Hepatocyte (in vitro differentiated cells): ENCODE measurements around the gene TUBB1. TPM values are rescaled to one million over a fixed set of nuclear protein-coding genes. Genes with fewer than 3 reads are reported as not detected.

ENCODE experiments used
- DNase-seq: peaks from one replicate; pipeline ENCODE4 v3.0.0-alpha.2; 2016; ENCODE audit warnings: low spot score
- H2AFZ ChIP-seq: fragments of 200-600 bp; sonication (generic); 2 replicates; pipeline ENCODE4 v1.6.0; 2016; ENCODE audit warnings: antibody characterized with exemption, mild to moderate bottlenecking
- H3K27ac ChIP-seq: fragments of 200-600 bp; sonication (generic); 2 replicates; pipeline ENCODE4 v1.5.1; 2016; ENCODE audit warnings: mild to moderate bottlenecking
- H3K27me3 ChIP-seq: fragments of 200-600 bp; sonication (generic); 2 replicates; pipeline ENCODE4 v1.6.1; 2016
- H3K36me3 ChIP-seq: fragments of 200-600 bp; sonication (generic); replicated peaks from 2 replicates; pipeline ENCODE4 v1.5.1; 2016; ENCODE audit warnings: low read depth; ENCODE audit not compliant: insufficient read depth
- H3K4me1 ChIP-seq: fragments of 200-600 bp; sonication (generic); 2 replicates; pipeline ENCODE4 v1.5.1; 2016; ENCODE audit warnings: mild to moderate bottlenecking, moderate library complexity; ENCODE audit not compliant: insufficient read depth
- H3K4me2 ChIP-seq: fragments of 200-600 bp; sonication (generic); 2 replicates; pipeline ENCODE4 v1.6.0; 2016
- H3K4me3 ChIP-seq: fragments of 200-600 bp; sonication (generic); 2 replicates; pipeline ENCODE4 v1.5.1; 2016; ENCODE audit warnings: mild to moderate bottlenecking
- H3K79me2 ChIP-seq: fragments of 200-600 bp; sonication (generic); 2 replicates; pipeline ENCODE4 v1.6.0; 2017; ENCODE audit warnings: mild to moderate bottlenecking
- H3K9me2 ChIP-seq: fragments of 200-600 bp; sonication (generic); replicated peaks from 2 replicates; pipeline ENCODE4 v1.6.0; 2017; ENCODE audit warnings: mild to moderate bottlenecking; ENCODE audit not compliant: insufficient read depth
- H3K9me3 ChIP-seq: fragments of 200-600 bp; sonication (generic); 2 replicates; pipeline ENCODE4 v1.5.1; 2016; ENCODE audit warnings: low read depth, mild to moderate bottlenecking
- H4K20me1 ChIP-seq: fragments of 200-600 bp; sonication (generic); 2 replicates; pipeline ENCODE4 v1.6.0; 2016; ENCODE audit warnings: mild to moderate bottlenecking; ENCODE audit not compliant: insufficient read depth, poor library complexity, severe bottlenecking
- CTCF ChIP-seq: fragments of 200-600 bp; sonication (generic); IDR thresholded peaks from 2 replicates; pipeline ENCODE4 v1.5.1; 2016; ENCODE audit warnings: antibody characterized with exemption, mild to moderate bottlenecking; ENCODE audit not compliant: poor library complexity
- EZH2 ChIP-seq: fragments of 200-600 bp; sonication (generic); IDR thresholded peaks from 2 replicates; pipeline ENCODE4 v1.6.1; 2016; ENCODE audit warnings: antibody characterized with exemption, mild to moderate bottlenecking, borderline replicate concordance
- EZH2phosphoT487 ChIP-seq: fragments of 200-600 bp; sonication (generic); IDR thresholded peaks from one replicate; pipeline ENCODE4 v1.6.1; 2018; ENCODE audit warnings: antibody characterized with exemption, mild to moderate bottlenecking, low read depth, moderate library complexity; ENCODE audit not compliant: unreplicated experiment, severe bottlenecking
- WGBS: methylation state at CpG from one replicate; pipeline ENCODE4 v1.1.6; 2016; ENCODE audit warnings: low lambda C conversion rate; ENCODE audit errors: missing lambda C conversion rate; 5-methylcytosine and 5-hydroxymethylcytosine counted together
- polyA plus RNA-seq: library from polyadenylated mRNA; unstranded; fragments of >200 nt; fragmentation: Nextera tagmentation; extraction: Ambion mirVana; gene quantifications from 2 replicates; pipeline ENCODE4 v1.2.1, GENCODE V29; 2016
- total RNA-seq: library from RNA; depleted of rRNA; stranded (reverse); fragments of >200 nt; gene quantifications from 2 replicates; pipeline ENCODE4 v1.2.3, GENCODE V29; 2014

The TUBB1 gene
- total and polyA plus RNA-seq, 2 experiments from 2014 or later = 0.05 to 0.10 TPM

- Histone ChIP-seq H2AFZ (no peak overlapping the region), H3K9me3 (no peaks in the 10 kb centered on the region), H3K4me3 (no peak overlapping the region), H3K27ac (no peak overlapping the region), H3K4me1 (peaks cover 4% of the 10 kb centered on the region), H3K36me3 (no peaks in the 10 kb centered on the region), H3K9me2 (no peaks in the 10 kb centered on the region), H3K27me3 (no peaks in the 10 kb centered on the region), H4K20me1 (no peaks in the 10 kb centered on the region), H3K79me2 (no peaks in the 10 kb centered on the region), H3K4me2 (no peak overlapping the region)
- WGBS = 96% methylated on average over 3 of the region's 3 CpGs
- no peak for DNase-seq
- TF ChIP-seq EZH2 (no peak), EZH2phosphoT487 (no peak), CTCF (no peak)
Observed at GRCh38 chr20:59000326-59000725, 18.9 kb upstream of the TUBB1 start.

GRCh38 chr20:59001068-59001448 is 18.2 kb upstream of the TUBB1 start:
- Histone ChIP-seq H3K27me3 (no peaks in the 10 kb centered on the region), H3K9me2 (no peaks in the 10 kb centered on the region), H4K20me1 (no peaks in the 10 kb centered on the region), H3K79me2 (peaks cover 5% of the 10 kb centered on the region), H3K27ac (no peak overlapping the region), H3K4me3 (no peak overlapping the region), H3K4me2 (no peak overlapping the region), H2AFZ (no peak overlapping the region), H3K4me1 (peaks cover 3% of the 10 kb centered on the region), H3K36me3 (no peaks in the 10 kb centered on the region), H3K9me3 (no peaks in the 10 kb centered on the region)
- 93% methylated on average over 13 of the region's 13 CpGs for WGBS
- TF ChIP-seq CTCF (no peak), EZH2phosphoT487 (no peak), EZH2 (no peak)
- no peak for DNase-seq

- no peaks in the 10 kb centered on the region for H3K36me3 ChIP-seq
- no peak overlapping the region for H2AFZ ChIP-seq
- H3K4me2 ChIP-seq = no peak overlapping the region
- no peaks in the 10 kb centered on the region for H3K9me3 ChIP-seq
- H3K79me2 ChIP-seq = peaks cover 10% of the 10 kb centered on the region
- WGBS = 95% methylated on average over 27 of the region's 27 CpGs
- peaks cover 9% of the 10 kb centered on the region for H3K4me1 ChIP-seq
- H3K27ac ChIP-seq = no peak overlapping the region
- DNase-seq = no peak
- no peaks in the 10 kb centered on the region for H4K20me1 ChIP-seq
- TF ChIP-seq CTCF (no peak), EZH2phosphoT487 (no peak), EZH2 (no peak)
- H3K9me2 ChIP-seq = no peaks in the 10 kb centered on the region
- no peaks in the 10 kb centered on the region for H3K27me3 ChIP-seq
- H3K4me3 ChIP-seq = no peak overlapping the region
Observed at GRCh38 chr20:59001449-59002171, 17.6 kb upstream of the TUBB1 start.
